H1 (cell line): Measurements from ENCODE around the gene CNBP. TPM values are rescaled to one million over a fixed set of nuclear protein-coding genes. Genes with fewer than 3 reads are reported as not detected.

Experiments used
- CTCF ChIA-PET: fragments of 300-600 bp; sonication (Branson Sonifier 250); formaldehyde crosslinking; loops from one replicate; lab custom pipeline; 2021; ENCODE audit not compliant: partially characterized antibody; lab: Charles Lee
- POLR2A ChIA-PET: fragments of 300-600 bp; sonication (Branson Sonifier 250); formaldehyde crosslinking; loops from one replicate; lab custom pipeline; 2021; ENCODE audit warnings: inconsistent platforms; ENCODE audit not compliant: partially characterized antibody; lab: Charles Lee
- DNase-seq, 2 experiments: peaks; one replicate each; pipeline versions ENCODE4 v3.0.0 to v3.0.0-alpha.2; 2010 to 2022; ENCODE audit warnings: low spot score in 2 of 2, low read depth in 1 of 2, mixed read lengths in 1 of 2
- FAIRE-seq: peaks from 2 replicates; lab custom pipeline; 2011; peaks lifted over from hg19 to GRCh38; lab: Jason Lieb, UNC
- H2AFZ ChIP-seq: 2 replicates; pipeline ENCODE4 v1.8.1; 2012; ENCODE audit warnings: low read length, inconsistent platforms
- H2AK5ac ChIP-seq: 2 replicates; pipeline ENCODE4 v1.6.1; 2013; ENCODE audit warnings: low read depth, low read length
- H2BK120ac ChIP-seq: replicated peaks from 2 replicates; pipeline ENCODE3; 2013; ENCODE audit warnings: low read depth, low read length, inconsistent platforms
- H2BK12ac ChIP-seq: 2 replicates; pipeline ENCODE4 v1.6.1; 2013; ENCODE audit warnings: low read depth, low read length
- H2BK15ac ChIP-seq: 2 replicates; pipeline ENCODE4 v1.6.1; 2013; ENCODE audit warnings: low read length
- H2BK20ac ChIP-seq: 2 replicates; pipeline ENCODE4 v1.6.1; 2013; ENCODE audit warnings: low read length
- H2BK5ac ChIP-seq: 2 replicates; pipeline ENCODE4 v1.6.1; 2013; ENCODE audit warnings: low read depth, low read length
- H3K14ac ChIP-seq: 2 replicates; pipeline ENCODE4 v1.6.1; 2013; ENCODE audit warnings: inconsistent platforms; ENCODE audit not compliant: insufficient read length
- H3K18ac ChIP-seq: 2 replicates; pipeline ENCODE4 v1.6.1; 2013; ENCODE audit warnings: low read length; ENCODE audit errors: extremely low read depth
- H3K23ac ChIP-seq: 2 replicates; pipeline ENCODE4 v1.6.1; 2013; ENCODE audit warnings: inconsistent platforms; ENCODE audit not compliant: insufficient read length
- H3K23me2 ChIP-seq: 2 replicates; pipeline ENCODE4 v1.6.1; 2013; ENCODE audit warnings: low read depth, low read length
- H3K27ac ChIP-seq: 2 replicates; pipeline ENCODE4 v1.6.1; 2011; ENCODE audit warnings: low read depth, low read length, inconsistent platforms
- H3K27me3 ChIP-seq, 4 experiments: replicated peaks in 1 of 4; 1 replicate in 1 of 4; 2 replicates in 3 of 4; pipeline versions ENCODE4 v1.6.1 to v1.8.1; 2011 to 2013; ENCODE audit warnings: low read length in 3 of 4, mild to moderate bottlenecking in 3 of 4, inconsistent platforms in 2 of 4, mixed read lengths in 2 of 4, moderate library complexity in 1 of 4; ENCODE audit not compliant: control insufficient read depth in 3 of 4, insufficient read depth in 3 of 4; ENCODE audit errors: extremely low read depth in 1 of 4
- H3K36me3 ChIP-seq, 4 experiments: 2 replicates each; pipeline versions ENCODE4 v1.6.1 to v1.8.1; 2011 to 2013; ENCODE audit warnings: mild to moderate bottlenecking in 4 of 4, low read length in 3 of 4, moderate library complexity in 2 of 4, control low read depth in 1 of 4, inconsistent platforms in 1 of 4; ENCODE audit not compliant: insufficient read depth in 4 of 4, control insufficient read depth in 2 of 4
- H3K4ac ChIP-seq: replicated peaks from 2 replicates; pipeline ENCODE3; 2013; ENCODE audit warnings: low read length, low read depth, mixed read lengths, inconsistent platforms; ENCODE audit not compliant: insufficient read length
- H3K4me1 ChIP-seq, 4 experiments: replicated peaks in 1 of 4; 1 replicate in 1 of 4; 2 replicates in 3 of 4; pipeline versions ENCODE4 v1.6.1 to v1.8.1; 2011 to 2013; ENCODE audit warnings: low read length in 3 of 4, inconsistent platforms in 2 of 4, mixed read lengths in 1 of 4; ENCODE audit not compliant: insufficient read depth in 4 of 4, control insufficient read depth in 3 of 4
- H3K4me2 ChIP-seq, 2 experiments: 2 replicates each; pipeline versions ENCODE4 v1.6.1 to v1.8.1; 2011 to 2013; ENCODE audit warnings: low read depth in 2 of 2, low read length in 2 of 2, control low read depth in 1 of 2, inconsistent platforms in 1 of 2, mild to moderate bottlenecking in 1 of 2; ENCODE audit not compliant: insufficient read depth in 1 of 2
- H3K4me3 ChIP-seq, 4 experiments: fragments of 200-600, 300-600 bp in 1 of 4; sonication (generic), shearing (Covaris generic), sonication (Bioruptor Twin) in 1 of 4; 2 replicates each; pipeline versions ENCODE4 v1.5.1 to v1.8.1; 2011 to 2016; ENCODE audit warnings: low read length in 4 of 4, low read depth in 3 of 4, control low read depth in 2 of 4, inconsistent platforms in 2 of 4, mild to moderate bottlenecking in 2 of 4, mixed read lengths in 1 of 4, moderate library complexity in 1 of 4; ENCODE audit not compliant: insufficient read depth in 2 of 4; ENCODE audit errors: extremely low read depth in 1 of 4
- H3K56ac ChIP-seq: replicated peaks from 2 replicates; pipeline ENCODE3; 2013; ENCODE audit warnings: low read depth, mild to moderate bottlenecking, mixed read lengths, low read length, inconsistent platforms; ENCODE audit not compliant: insufficient read length
- H3K79me1 ChIP-seq: 2 replicates; pipeline ENCODE4 v1.6.1; 2013; ENCODE audit warnings: low read depth, low read length, control low read depth
- H3K79me2 ChIP-seq, 2 experiments: 2 replicates each; pipeline versions ENCODE4 v1.6.1 to v1.8.1; 2012 to 2013; ENCODE audit warnings: low read length in 2 of 2, mild to moderate bottlenecking in 2 of 2, inconsistent platforms in 1 of 2; ENCODE audit not compliant: insufficient read depth in 2 of 2, control insufficient read depth in 1 of 2
- H3K9ac ChIP-seq, 4 experiments: replicated peaks in 1 of 4; 1 replicate in 1 of 4; 2 replicates in 3 of 4; pipeline versions ENCODE4 v1.6.1 to v1.8.1; 2011 to 2013; ENCODE audit warnings: low read depth in 3 of 4, low read length in 3 of 4, control low read depth in 2 of 4, mild to moderate bottlenecking in 2 of 4, moderate library complexity in 2 of 4, inconsistent platforms in 1 of 4; ENCODE audit errors: extremely low read depth in 1 of 4
- H3K9me3 ChIP-seq, 2 experiments: 2 replicates each; pipeline versions ENCODE4 v1.6.1 to v1.8.1; 2012 to 2013; ENCODE audit warnings: mild to moderate bottlenecking in 2 of 2, moderate library complexity in 2 of 2, control low read depth in 1 of 2, inconsistent platforms in 1 of 2, low read depth in 1 of 2, low read length in 1 of 2, mixed read lengths in 1 of 2; ENCODE audit not compliant: insufficient read depth in 2 of 2
- H4K20me1 ChIP-seq, 2 experiments: replicated peaks in 1 of 2; 2 replicates each; pipeline versions ENCODE3 to v1.8.1; 2011 to 2013; ENCODE audit warnings: inconsistent platforms in 2 of 2, low read length in 2 of 2, mild to moderate bottlenecking in 1 of 2; ENCODE audit not compliant: insufficient read depth in 2 of 2, control insufficient read depth in 1 of 2
- H4K5ac ChIP-seq: 2 replicates; pipeline ENCODE4 v1.6.1; 2013; ENCODE audit warnings: low read length, low read depth, mixed read lengths, inconsistent platforms; ENCODE audit not compliant: insufficient read length
- H4K8ac ChIP-seq: 2 replicates; pipeline ENCODE4 v1.8.0; 2013; ENCODE audit warnings: mild to moderate bottlenecking, moderate library complexity, low read length, inconsistent platforms; ENCODE audit not compliant: insufficient read depth; ENCODE audit errors: extremely low read depth
- H4K91ac ChIP-seq: replicated peaks from 2 replicates; pipeline ENCODE3; 2013; ENCODE audit warnings: low read length, mixed read lengths, inconsistent platforms; ENCODE audit not compliant: insufficient read length
- BACH1 ChIP-seq: IDR thresholded peaks from 2 replicates; pipeline ENCODE4 v1.6.1; 2012; ENCODE audit warnings: low read length, improper control_type of control experiment
- CHD1 ChIP-seq: IDR thresholded peaks from 2 replicates; pipeline ENCODE4 v1.6.1; 2012; ENCODE audit warnings: low read depth, low read length, improper control_type of control experiment
- EP300 ChIP-seq, 2 experiments: IDR thresholded peaks; 1 replicate in 1 of 2; 2 replicates in 1 of 2; pipeline ENCODE4 v1.6.1; 2011 to 2012; ENCODE audit warnings: low read depth in 2 of 2, low read length in 2 of 2, mild to moderate bottlenecking in 2 of 2, borderline replicate concordance in 1 of 2, inconsistent platforms in 1 of 2, moderate library complexity in 1 of 2
- HDAC6 ChIP-seq: IDR thresholded peaks from one replicate; pipeline ENCODE4 v1.7.1; 2012; ENCODE audit warnings: low read depth, mild to moderate bottlenecking, inconsistent platforms, low read length, moderate library complexity
- MAX ChIP-seq: IDR thresholded peaks from 2 replicates; pipeline ENCODE4 v1.6.1; 2012; ENCODE audit warnings: inconsistent platforms
- NANOG ChIP-seq: IDR thresholded peaks from 2 replicates; pipeline ENCODE4 v1.6.1; 2011; ENCODE audit warnings: low read length, low read depth, mild to moderate bottlenecking, inconsistent platforms; ENCODE audit not compliant: insufficient read depth, poor library complexity, severe bottlenecking
- RBBP5 ChIP-seq: IDR thresholded peaks from 2 replicates; pipeline ENCODE4 v1.7.1; 2012; ENCODE audit warnings: low read depth, mild to moderate bottlenecking, inconsistent platforms, low read length, moderate library complexity, borderline replicate concordance
- RXRA ChIP-seq: IDR thresholded peaks from 2 replicates; pipeline ENCODE4 v1.6.1; 2011; ENCODE audit warnings: low read depth, mild to moderate bottlenecking, low read length, moderate library complexity; ENCODE audit not compliant: insufficient read depth
- SAP30 ChIP-seq: fragments of 300-600 bp; sonication (generic); IDR thresholded peaks from 2 replicates; pipeline ENCODE4 v1.7.1; 2012; ENCODE audit warnings: low read length, moderate library complexity, mild to moderate bottlenecking, inconsistent platforms; ENCODE audit not compliant: insufficient read depth, insufficient replicate concordance
- SP2 ChIP-seq: IDR thresholded peaks from 2 replicates; pipeline ENCODE4 v1.6.1; 2012; ENCODE audit warnings: mild to moderate bottlenecking, low read length, inconsistent platforms
- TAF1 ChIP-seq: IDR thresholded peaks from 2 replicates; pipeline ENCODE4 v1.6.1; 2011; ENCODE audit warnings: mild to moderate bottlenecking, low read depth, low read length
- WGBS, 2 experiments: shearing (Covaris generic) in 1 of 2; methylation state at CpG; one replicate each; pipeline versions ENCODE4 v1.1.6 to v1.1.7; 2013 to 2015; ENCODE audit warnings: low lambda C conversion rate in 2 of 2, mixed read lengths in 2 of 2, inconsistent platforms in 1 of 2, low coverage in 1 of 2, missing lambda C conversion rate in 1 of 2; ENCODE audit not compliant: insufficient replicate concordance in 2 of 2, insufficient coverage in 1 of 2, insufficient read length in 1 of 2; ENCODE audit errors: extremely low coverage in 1 of 2, missing lambda C conversion rate in 1 of 2; 5-methylcytosine and 5-hydroxymethylcytosine counted together
- polyA plus RNA-seq, 7 experiments: library from polyadenylated mRNA; depleted of rRNA in 3 of 7; stranded (reverse) in 5 of 7; unstranded in 2 of 7; fragments of >200 nt in 5 of 7; fragments of 200-250 nt in 2 of 7; gene quantifications; 1 replicate in 5 of 7; 2 replicates in 1 of 7; 4 replicates in 1 of 7; pipeline versions ENCODE4 v1.2.1 to v1.2.3, GENCODE V29; 2011 to 2013; ENCODE audit warnings: missing spikeins in 2 of 7, mixed read lengths in 2 of 7
- total RNA-seq: library from RNA; stranded (reverse); fragmentation: NEBNext Ultra II Directional; extraction: Animal tissue kit (Norgen Biotek cat#: 25700); gene quantifications from 2 replicates; pipeline ENCODE4 v1.2.1, GENCODE V29; 2021

CNBP gene
- total and polyA plus RNA-seq, 2 of the 8 experiments (the other 6 are each of a cell fraction or from before 2014, with no cell fraction given) = 315 to 371 TPM

- peak overlapping the region; percentile 73 to 83; a peak in 2 of 4 replicates for H3K4me2 ChIP-seq
- peaks cover 0 to 3% (median 1%) of the 10 kb centered on the region in 4 experiments; a peak in 4 of 7 replicates for H3K4me1 ChIP-seq
- H3K4ac ChIP-seq = no peak overlapping the region
- no peak overlapping the region for H4K5ac ChIP-seq
- no peaks in the 10 kb centered on the region for H3K27me3 ChIP-seq
- H3K9ac ChIP-seq = no peak overlapping the region
- FAIRE-seq = no peak
- H3K23me2 ChIP-seq = peaks cover 9% of the 10 kb centered on the region
- H3K18ac ChIP-seq = no peak overlapping the region
- no peak overlapping the region for H2BK12ac ChIP-seq
- H2AK5ac ChIP-seq = no peak overlapping the region
- no peak overlapping the region for H2BK15ac ChIP-seq
- H4K91ac ChIP-seq = no peak overlapping the region
- H4K8ac ChIP-seq = no peak overlapping the region
- CTCF ChIA-PET = interaction anchor here (0.6 to 2.2 kb wide), 21 partner anchors 11 to 193 kb away, joined by 3 to 12 read pairs (median 4); a partner anchor contains a TSS
- H2BK20ac ChIP-seq = no peak overlapping the region
- WGBS, 2 experiments = 82% methylated on average over 5 of the region's 5 CpGs; no CpG with 5 or more reads in 1 of the 2 experiments
- H3K9me3 ChIP-seq = no peaks in the 10 kb centered on the region
- no peak overlapping the region for H2BK120ac ChIP-seq
- peaks cover 0 to 1% of the 10 kb centered on the region in 2 experiments for H4K20me1 ChIP-seq
- H3K79me2 ChIP-seq = peaks cover 5 to 19% of the 10 kb centered on the region in 2 experiments
- no peak overlapping the region for H3K56ac ChIP-seq
- H2AFZ ChIP-seq = no peak overlapping the region
- no peak overlapping the region for H2BK5ac ChIP-seq
- no peak overlapping the region for H3K27ac ChIP-seq
- H3K23ac ChIP-seq = no peak overlapping the region
- H3K14ac ChIP-seq = no peak overlapping the region
- H3K36me3 ChIP-seq = peaks cover 3 to 19% (median 13%) of the 10 kb centered on the region in 4 experiments; a peak in 6 of 8 replicates
- no peak for DNase-seq
- POLR2A ChIA-PET = interaction anchor here (0.9 to 3.7 kb wide), 19 partner anchors 8 to 193 kb away, joined by 3 to 24 read pairs (median 4); partner anchors contain the start of genes CFAP92, COPG1, HMCES and RAB43
- H3K79me1 ChIP-seq = peaks cover 4% of the 10 kb centered on the region; the same call in 1 of the 2 replicates
- H3K4me3 ChIP-seq = peak overlapping the region in 1 of 4 experiments; percentile 93; a peak in 2 of 8 replicates
- TF ChIP-seq MAX (no peak), SP2 (no peak), EP300 (IDR thresholded peaks at IDR 0.05; ENCODE audit: borderline replicate concordance in 1 of 2, low read depth in 2 of 2, low read length in 2 of 2) (no peak), TAF1 (no peak), BACH1 (no peak), RXRA (no peak), NANOG (no peak), CHD1 (no peak), RBBP5 (no peak), SAP30 (no peak), HDAC6 (no peak)
Measured at GRCh38 chr3:129162729-129163579, 20.7 kb downstream of the CNBP start.
